Measurements from ENCODE around the gene FAM228A. TPM values are rescaled to one million over a fixed set of nuclear protein-coding genes. Genes with fewer than 3 reads are reported as not detected.

The FAM228A gene
- polyA plus RNA-seq, 1 donor from 2014 or later = 2.6 TPM

- Histone ChIP-seq H3K4me2 (ENCODE audit: low read length) (no peak overlapping the region), H3K36me3 (ENCODE audit: insufficient read depth, low read length) (no peaks in the 10 kb centered on the region)
Measured at GRCh38 chr2:24203787-24204150, 28.9 kb downstream of the FAM228A start.

GRCh38 chr2:24204505-24204904, 29.7 kb downstream of the FAM228A start:
- H3K4me2 ChIP-seq (ENCODE audit: low read length) = no peak overlapping the region
- H4K20me1 ChIP-seq (ENCODE audit: insufficient read depth) = no peaks in the 10 kb centered on the region
- no peaks in the 10 kb centered on the region for H3K36me3 ChIP-seq (ENCODE audit: insufficient read depth, low read length)
- no peaks in the 10 kb centered on the region for H3F3A ChIP-seq (ENCODE audit: insufficient read depth, low read length, poor library complexity, severe bottlenecking)
- no peak overlapping the region for H3K4me3 ChIP-seq (ENCODE audit: low read length)
- no peaks in the 10 kb centered on the region for H3K27me3 ChIP-seq (ENCODE audit: insufficient read depth, low read depth, low read length)
- H3K27ac ChIP-seq (ENCODE audit: low read length) = no peak overlapping the region
- no peaks in the 10 kb centered on the region for H3K9me2 ChIP-seq (ENCODE audit: insufficient read depth, low read length)
- no peak overlapping the region for H2AFZ ChIP-seq (ENCODE audit: low read depth, low read length)
- no peaks in the 10 kb centered on the region for H3K79me2 ChIP-seq (replicated peaks; ENCODE audit: insufficient read depth, low read length)
- no peaks in the 10 kb centered on the region for H3K9me3 ChIP-seq (ENCODE audit: low read length)
- no peak overlapping the region for H3K9ac ChIP-seq (ENCODE audit: low read length)
- no peak for TF ChIP-seq TAF1 (IDR thresholded peaks at IDR 0.05; ENCODE audit: low read depth)
- no peak for TF ChIP-seq EP300 (conservative IDR thresholded peaks at IDR 0.05; ENCODE audit: poor library complexity, severe bottlenecking)
- TF ChIP-seq RAD21 (conservative IDR thresholded peaks at IDR 0.05) = no peak
- TF ChIP-seq SMC3 (conservative IDR thresholded peaks at IDR 0.05; ENCODE audit: poor library complexity) = no peak
- no peak for TF ChIP-seq REST (IDR thresholded peaks at IDR 0.05; ENCODE audit: borderline replicate concordance)
- TF ChIP-seq CTCF (IDR thresholded peaks at IDR 0.05; ENCODE audit: poor library complexity, severe bottlenecking) = no peak
- TF ChIP-seq MXI1 (conservative IDR thresholded peaks at IDR 0.05; ENCODE audit: poor library complexity, severe bottlenecking) = no peak

More at GRCh38 chr2:24203787-24204150, 28.9 kb downstream of the FAM228A start:
- Histone ChIP-seq H3K4me3 (ENCODE audit: low read length) (no peak overlapping the region), H3K9me3 (ENCODE audit: low read length) (no peaks in the 10 kb centered on the region), H3K9ac (ENCODE audit: low read length) (no peak overlapping the region), H3F3A (ENCODE audit: insufficient read depth, low read length, poor library complexity, severe bottlenecking) (no peaks in the 10 kb centered on the region), H3K27me3 (ENCODE audit: insufficient read depth, low read depth, low read length) (no peaks in the 10 kb centered on the region), H2AFZ (ENCODE audit: low read depth, low read length) (no peak overlapping the region), H3K79me2 (replicated peaks; ENCODE audit: insufficient read depth, low read length) (no peaks in the 10 kb centered on the region), H3K9me2 (ENCODE audit: insufficient read depth, low read length) (no peaks in the 10 kb centered on the region), H4K20me1 (ENCODE audit: insufficient read depth) (no peaks in the 10 kb centered on the region), H3K27ac (ENCODE audit: low read length) (no peak overlapping the region)
- TF ChIP-seq EZH2 (IDR thresholded peaks at IDR 0.05; ENCODE audit: borderline replicate concordance, insufficient read depth, low read length, poor library complexity, severe bottlenecking) (no peak), TAF1 (IDR thresholded peaks at IDR 0.05; ENCODE audit: low read depth) (no peak), CTCF (IDR thresholded peaks at IDR 0.05; ENCODE audit: poor library complexity, severe bottlenecking) (no peak), MXI1 (conservative IDR thresholded peaks at IDR 0.05; ENCODE audit: poor library complexity, severe bottlenecking) (no peak), REST (IDR thresholded peaks at IDR 0.05; ENCODE audit: borderline replicate concordance) (no peak), EP300 (conservative IDR thresholded peaks at IDR 0.05; ENCODE audit: poor library complexity, severe bottlenecking) (no peak), RAD21 (conservative IDR thresholded peaks at IDR 0.05) (no peak), SMC3 (conservative IDR thresholded peaks at IDR 0.05; ENCODE audit: poor library complexity) (no peak), POLR2AphosphoS5 (IDR thresholded peaks at IDR 0.05) (no peak)
